GM12892 (cell line): ENCODE results near the gene INSR.

Source experiments
- DNase-seq: peaks from one replicate; pipeline ENCODE4 v3.0.0; 2011; ENCODE audit not compliant: insufficient read length
- FAIRE-seq: peaks from 2 replicates; lab custom pipeline; 2011; peaks lifted over from hg19 to GRCh38; lab: Jason Lieb, UNC
- POLR2A ChIP-seq: IDR thresholded peaks from 2 replicates; pipeline ENCODE4 v1.6.1; 2011; ENCODE audit warnings: low read depth, low read length, control low read depth
- POLR2AphosphoS5 ChIP-seq: IDR thresholded peaks from 2 replicates; pipeline ENCODE4 v1.6.1; 2011; ENCODE audit warnings: low read depth, low read length, control low read depth
- TAF1 ChIP-seq: IDR thresholded peaks from 2 replicates; pipeline ENCODE4 v1.6.1; 2011; ENCODE audit warnings: low read depth, mild to moderate bottlenecking, control low read depth, low read length, borderline replicate concordance

INSR gene

DNA sequence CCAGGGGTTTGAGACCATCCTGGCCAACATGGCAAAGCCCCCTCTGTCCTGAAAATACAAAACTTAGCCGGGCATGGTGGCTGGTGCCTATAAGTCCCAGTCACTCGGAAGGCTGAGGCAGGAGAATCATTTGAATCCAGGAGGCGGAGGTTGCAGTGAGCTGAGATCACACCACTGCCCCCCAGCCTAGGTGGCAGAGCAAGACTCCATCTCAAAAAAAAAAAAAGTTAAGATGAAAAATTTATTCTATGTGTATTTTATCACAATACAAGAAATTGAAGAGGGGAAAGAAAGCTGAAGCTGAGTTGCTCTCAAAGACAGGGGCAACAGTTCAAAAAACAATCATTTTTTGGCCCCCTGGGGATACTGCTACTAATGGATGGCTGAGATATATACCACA, 31.1 kb downstream of the INSR start:
- DNase-seq (no peak), FAIRE-seq (no peak)
- TF ChIP-seq POLR2AphosphoS5 (no peak), POLR2A (no peak), TAF1 (no peak)

DNA sequence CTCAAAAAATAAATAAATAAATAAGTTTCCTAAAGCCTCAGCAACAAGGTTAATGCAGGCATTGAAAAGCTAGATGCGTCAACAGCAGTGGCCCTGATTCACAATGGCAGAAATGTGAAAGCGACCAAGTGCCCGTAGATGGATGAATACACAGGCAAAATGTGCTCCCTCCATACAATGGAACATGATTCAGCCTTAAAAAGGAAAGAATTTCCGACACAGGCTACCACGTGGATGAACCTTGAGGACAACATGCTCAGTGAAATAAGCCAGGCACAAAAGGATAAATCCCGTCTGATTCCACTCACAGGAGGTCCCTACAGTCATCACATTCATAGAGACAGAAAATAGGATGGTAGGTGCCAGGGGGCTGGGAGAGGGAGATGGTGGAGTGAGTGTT, 31.7 kb downstream of the INSR start:
- FAIRE-seq (no peak), DNase-seq (no peak)
- TF ChIP-seq POLR2A (no peak), TAF1 (no peak), POLR2AphosphoS5 (no peak)

DNA sequence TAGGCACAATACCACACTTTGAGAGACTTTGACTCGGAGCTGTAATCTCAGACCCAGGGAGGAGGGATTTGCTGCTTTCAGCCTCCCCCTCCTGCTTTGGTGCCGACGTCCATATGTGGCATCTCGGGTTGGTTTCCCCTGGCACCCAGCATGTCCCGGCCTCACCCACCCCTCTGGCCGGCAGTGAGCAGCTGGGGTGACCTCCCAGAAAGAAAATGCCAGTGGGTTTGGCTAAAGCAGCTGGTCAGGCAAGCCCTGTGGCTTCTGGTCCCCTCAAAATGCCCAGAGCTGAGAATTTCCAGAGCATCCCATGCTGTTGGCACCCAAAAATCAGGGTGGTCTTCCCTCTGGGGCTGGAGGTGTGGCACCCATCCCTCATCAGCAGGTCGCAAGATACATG, 34.1 kb downstream of the INSR start:
- FAIRE-seq, result no peak
- no peak for DNase-seq
- TF ChIP-seq TAF1 (no peak), POLR2A (no peak), POLR2AphosphoS5 (no peak)

DNA sequence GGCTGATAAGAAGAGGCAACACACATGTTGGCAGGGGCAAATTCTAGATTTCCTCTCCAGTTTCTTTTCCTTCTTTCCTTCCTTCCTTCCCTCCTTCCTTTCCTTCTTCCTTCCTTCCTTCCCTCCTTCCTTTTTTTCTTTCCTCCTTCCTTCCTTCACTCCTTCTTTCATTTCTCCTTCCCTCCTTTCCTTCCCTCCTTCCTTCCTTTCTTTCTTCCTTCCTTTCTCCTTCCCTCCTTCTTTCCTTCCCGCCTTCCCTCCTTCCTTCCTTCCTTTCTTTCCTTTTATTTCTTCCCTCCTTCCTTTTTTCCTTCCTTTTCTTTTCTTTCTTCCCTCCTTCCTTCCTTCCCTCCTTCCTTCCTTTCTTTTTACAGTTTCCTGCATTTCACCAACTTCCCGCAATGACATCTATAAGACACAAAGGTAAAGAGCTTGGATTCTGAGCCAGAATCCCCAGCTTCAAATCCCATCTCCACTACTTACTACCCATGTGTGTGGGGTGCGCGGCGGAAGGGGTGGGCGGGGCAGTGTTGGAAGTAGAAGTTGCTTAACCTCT, 35.3 kb downstream of the INSR start:
- DNase-seq (no peak), FAIRE-seq (no peak)

DNA sequence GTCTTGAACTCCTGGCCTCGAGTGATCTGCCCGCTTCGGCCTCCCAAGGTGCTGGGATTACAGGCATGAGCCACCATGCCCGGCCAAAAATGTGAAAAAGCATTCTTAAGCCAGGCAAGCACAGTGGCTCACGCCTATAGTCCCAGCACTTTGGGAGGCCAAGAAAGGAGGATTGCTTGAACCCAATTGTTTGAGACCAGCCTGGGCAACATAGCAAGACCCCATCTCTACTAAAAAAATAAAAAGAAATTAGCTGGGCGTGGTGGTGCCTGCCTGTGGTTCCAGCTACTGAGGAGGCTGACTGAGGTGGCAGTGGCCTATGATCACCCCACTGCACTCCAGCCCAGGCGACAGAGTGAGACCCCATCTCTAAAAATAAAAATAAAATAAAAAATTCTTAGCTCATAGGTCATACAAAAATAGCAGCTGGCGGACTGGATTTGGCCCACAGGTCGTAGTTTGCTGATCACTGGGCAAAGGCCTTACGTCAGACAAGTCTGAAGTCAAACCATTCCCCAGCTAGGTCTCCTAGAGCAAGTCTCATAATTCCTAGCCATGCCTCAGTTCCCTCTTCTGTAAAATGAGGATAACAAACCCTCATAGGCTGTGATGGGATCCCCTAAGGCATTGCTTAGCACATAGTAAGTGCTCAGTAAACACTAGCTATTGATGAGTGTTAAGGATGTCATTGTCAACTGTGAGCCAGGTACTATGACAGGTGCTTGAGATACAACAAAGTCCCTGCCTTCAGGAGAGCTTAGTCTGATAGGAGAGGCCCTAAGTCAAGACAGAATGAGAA, 36.0 kb downstream of the INSR start:
- DNase-seq (no peak), FAIRE-seq (no peak)
- TF ChIP-seq POLR2AphosphoS5 (no peak), POLR2A (no peak)

More for the DNA sequence above, 35.3 kb downstream of the INSR start:
- TF ChIP-seq TAF1, result no peak
- no peak for TF ChIP-seq POLR2A
- TF ChIP-seq POLR2AphosphoS5, result no peak

DNA sequence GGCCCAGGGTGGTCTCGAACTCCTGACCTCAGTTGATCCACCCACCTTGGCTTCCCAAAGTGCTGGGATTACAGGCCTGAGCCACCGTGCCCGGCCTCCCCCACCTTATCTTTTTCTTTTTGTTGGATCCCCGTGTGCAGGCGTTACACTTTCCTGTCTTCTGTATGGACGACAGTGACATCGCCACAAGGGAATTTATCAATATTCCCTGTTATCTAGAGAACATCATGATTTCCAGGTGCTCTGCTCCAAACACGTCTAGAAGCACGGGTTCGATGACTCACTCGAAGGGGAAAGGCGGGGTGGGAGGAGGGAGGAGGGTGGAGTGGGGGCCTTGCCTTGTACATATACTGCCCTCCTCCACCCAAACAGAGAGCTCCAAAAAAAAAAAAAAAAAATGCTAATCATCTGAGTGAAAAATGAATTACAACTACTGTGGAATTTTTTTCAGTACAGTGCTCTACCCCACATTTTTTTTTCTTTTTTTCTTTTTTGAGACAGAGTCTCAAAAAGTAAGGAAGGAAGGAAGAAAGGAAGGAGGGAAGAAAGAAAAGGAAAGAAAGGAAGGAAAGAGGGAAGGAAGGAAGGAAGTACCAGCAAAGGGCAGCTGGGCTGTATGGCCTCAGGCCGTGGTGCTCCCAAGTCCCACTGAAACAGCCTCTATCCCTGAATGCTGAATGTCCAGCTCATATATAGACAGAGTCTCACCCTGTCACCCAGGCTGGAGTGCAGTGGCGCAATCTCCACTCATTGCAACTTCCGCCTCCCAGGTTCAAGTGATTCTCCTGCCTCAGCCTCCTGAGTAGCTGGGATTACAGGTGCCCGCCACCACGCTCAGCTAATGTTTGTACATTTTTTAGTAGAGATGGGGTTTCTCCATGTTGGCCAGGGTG, 36.8 kb downstream of the INSR start:
- no peak for TF ChIP-seq TAF1
- TF ChIP-seq POLR2A, result no peak
- TF ChIP-seq POLR2AphosphoS5, result no peak
- no peak for DNase-seq

DNA sequence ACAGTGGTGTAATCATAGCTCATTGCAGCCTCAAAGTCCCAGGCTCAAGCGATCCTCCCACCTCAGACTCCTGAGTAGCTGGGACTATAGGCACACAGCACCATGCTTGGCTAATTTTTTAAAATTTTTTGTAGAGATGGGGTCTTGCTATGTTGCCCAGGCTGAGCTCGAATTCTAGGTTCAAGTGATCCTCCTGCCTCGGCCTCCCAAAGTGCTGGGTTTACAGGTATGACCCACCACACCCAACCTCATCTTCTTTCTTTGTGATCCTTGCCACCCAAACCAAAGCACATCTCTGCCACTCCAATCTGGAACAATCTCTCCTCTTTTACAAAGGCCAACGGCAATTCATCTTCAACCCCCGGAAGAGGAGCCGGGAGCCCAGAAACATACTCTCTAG, 38.6 kb downstream of the INSR start:
- no peak for TF ChIP-seq POLR2A
- no peak for TF ChIP-seq POLR2AphosphoS5
- no peak for TF ChIP-seq TAF1
- FAIRE-seq (no peak), DNase-seq (no peak)

More for the DNA sequence above, 36.8 kb downstream of the INSR start:
- FAIRE-seq, result no peak

DNA sequence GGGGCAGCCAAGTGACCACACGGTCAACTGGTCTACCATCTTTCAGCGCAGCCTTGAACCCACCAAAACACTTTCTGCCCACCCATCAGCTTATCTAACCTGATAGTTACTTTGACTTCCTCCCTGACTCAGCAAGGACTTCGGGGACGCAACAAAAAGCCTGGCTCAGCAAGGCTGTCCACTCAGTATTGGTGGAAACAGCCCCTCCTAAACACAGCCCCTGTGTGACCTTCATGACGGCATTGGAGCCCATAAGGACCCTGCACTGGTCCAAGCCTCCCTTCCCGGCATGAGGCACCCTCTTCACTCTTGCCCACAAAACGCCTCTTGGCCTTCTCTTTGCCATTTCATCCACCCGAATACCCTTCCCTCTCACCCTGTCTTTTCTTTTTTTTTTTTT, 39.1 kb downstream of the INSR start:
- FAIRE-seq (no peak), DNase-seq (no peak)
- TF ChIP-seq POLR2AphosphoS5, result no peak
- TF ChIP-seq TAF1, result no peak
- TF ChIP-seq POLR2A, result no peak

DNA sequence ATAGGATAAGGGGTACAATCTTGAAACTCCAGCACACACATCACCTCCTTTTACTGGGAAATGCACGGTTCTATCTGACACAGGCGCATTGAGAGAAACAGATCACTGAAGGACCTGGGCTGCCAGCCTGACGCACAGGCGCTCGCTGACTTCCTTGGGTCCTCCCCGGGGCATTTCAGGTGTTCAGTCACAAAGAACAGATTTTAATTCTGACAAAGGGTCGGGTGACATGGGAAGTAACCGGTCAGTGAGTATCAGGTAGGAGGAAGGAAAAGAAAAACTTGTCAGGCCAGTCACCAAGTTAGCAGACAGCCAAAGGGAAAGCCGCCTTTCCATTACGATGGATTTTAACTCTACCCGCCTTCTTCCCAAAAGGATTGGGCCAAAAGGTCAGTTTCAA, 39.6 kb downstream of the INSR start:
- DNase-seq (no peak), FAIRE-seq (no peak)
- TF ChIP-seq POLR2A (no peak), POLR2AphosphoS5 (no peak), TAF1 (no peak)

DNA sequence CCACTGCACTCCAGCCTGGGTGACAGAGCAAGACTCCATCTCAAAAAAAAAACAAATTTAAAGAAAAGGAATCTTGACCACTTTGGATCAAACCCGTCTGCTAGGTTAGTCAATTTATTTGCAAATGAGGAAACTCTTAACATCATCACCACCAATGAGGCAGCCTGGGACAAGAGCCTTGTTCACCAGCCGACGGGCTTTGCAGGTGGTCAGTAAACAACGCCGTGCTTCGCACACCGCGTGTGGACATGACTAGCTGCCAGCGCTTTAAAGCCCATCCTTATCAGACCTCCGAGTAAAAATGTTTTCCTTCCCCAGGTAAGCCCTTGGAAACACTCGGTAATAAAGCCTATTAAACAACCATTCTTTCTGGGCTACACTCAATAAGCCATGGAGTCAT, 41.9 kb downstream of the INSR start:
- DNase-seq (no peak), FAIRE-seq (no peak)
- TF ChIP-seq POLR2AphosphoS5 (no peak), TAF1 (no peak)

DNA sequence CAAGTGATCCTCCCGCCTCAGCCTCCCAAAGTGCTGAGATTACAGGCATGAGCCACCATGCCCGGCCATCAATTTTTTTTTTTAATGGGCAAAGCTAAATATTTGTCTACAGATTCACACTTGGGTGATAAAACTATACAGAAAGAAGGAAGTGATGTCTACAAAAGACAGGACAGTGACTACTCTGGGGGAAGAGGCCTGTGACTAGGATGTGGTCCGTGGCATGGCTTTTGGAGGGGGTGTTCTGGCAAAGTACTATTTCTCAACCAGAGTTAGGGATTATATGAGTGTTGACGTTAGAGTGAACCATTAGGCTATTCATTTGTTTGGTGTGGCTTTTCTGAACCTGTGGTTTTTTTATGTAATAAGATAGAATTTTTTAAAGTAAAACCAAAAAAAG, 42.7 kb downstream of the INSR start:
- no peak for FAIRE-seq
- TF ChIP-seq POLR2AphosphoS5 (no peak), TAF1 (no peak), POLR2A (no peak)
- DNase-seq, result no peak

DNA sequence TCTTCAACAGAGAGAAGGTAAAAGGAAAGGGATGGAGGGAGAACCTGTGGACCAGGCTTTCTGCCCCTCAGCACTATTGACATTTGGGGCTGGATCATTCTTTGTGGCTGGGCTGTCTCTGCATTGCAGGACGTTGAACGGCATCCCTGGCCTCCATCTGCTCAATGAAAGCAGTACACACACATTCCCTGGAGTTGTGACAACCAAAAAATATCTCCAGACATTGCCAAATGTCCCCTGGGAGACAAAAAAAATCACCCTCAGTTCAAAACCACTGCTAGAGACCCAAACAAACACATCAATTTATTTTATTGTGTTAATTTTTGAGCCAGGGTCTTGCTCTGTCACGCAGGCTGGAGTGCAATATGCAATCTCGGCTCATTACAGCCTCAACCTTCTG, 43.3 kb downstream of the INSR start:
- FAIRE-seq (peak; percentile 5), DNase-seq (no peak)
- no peak for TF ChIP-seq TAF1
- TF ChIP-seq POLR2AphosphoS5, result no peak
- no peak for TF ChIP-seq POLR2A
